SK-N-SH (cell line): ENCODE measurements around the gene CDC42EP4. TPM values are rescaled to one million over a fixed set of nuclear protein-coding genes. Genes with fewer than 3 reads are reported as not detected.

Experiments
- CTCF ChIA-PET: fragments of 300-600, 350-600 bp; formaldehyde crosslinking; extraction: SDS; loops from one replicate; lab custom pipeline; 2021; lab: Yijun Ruan, JAX
- POLR2A ChIA-PET: fragments of 350-600 bp; sonication (Branson Sonifier 250); formaldehyde crosslinking; extraction: SDS; loops from one replicate; lab custom pipeline; 2020; ENCODE audit warnings: antibody characterized with exemption, inconsistent platforms; lab: Yijun Ruan, JAX
- DNase-seq: peaks from one replicate; pipeline ENCODE4 v3.0.0; 2012
- H2AFZ ChIP-seq: fragments of 200-600 bp; sonication (generic); 2 replicates; pipeline ENCODE4 v1.8.1; 2016; ENCODE audit warnings: antibody characterized with exemption, mild to moderate bottlenecking, low read depth
- H3F3A ChIP-seq: fragments of 200-600 bp; sonication (generic); replicated peaks from 2 replicates; pipeline ENCODE3; 2016; ENCODE audit warnings: antibody characterized with exemption, mild to moderate bottlenecking; ENCODE audit not compliant: insufficient read depth
- H3K27ac ChIP-seq, 2 experiments: fragments of 200-500 bp in 1 of 2; fragments of 200-600 bp in 1 of 2; sonication (Bioruptor generic) in 1 of 2; sonication (generic), shearing (Covaris generic) in 1 of 2; 2 replicates each; pipeline versions ENCODE4 v1.5.1 to v1.6.1; 2014 to 2016; ENCODE audit warnings: low read depth in 2 of 2, inconsistent platforms in 1 of 2, low read length in 1 of 2, mild to moderate bottlenecking in 1 of 2, mixed read lengths in 1 of 2
- H3K27me3 ChIP-seq: fragments of 200-600 bp; sonication (generic), shearing (Covaris generic); 2 replicates; pipeline ENCODE4 v1.6.1; 2016; ENCODE audit warnings: mixed run types; ENCODE audit not compliant: insufficient read depth
- H3K36me3 ChIP-seq, 2 experiments: fragments of 200-500 bp in 1 of 2; fragments of 200-600 bp in 1 of 2; sonication (Bioruptor generic) in 1 of 2; sonication (generic) in 1 of 2; replicated peaks in 1 of 2; 2 replicates each; pipeline versions ENCODE3 to v1.5.1; 2014 to 2016; ENCODE audit warnings: low read length in 1 of 2, mild to moderate bottlenecking in 1 of 2; ENCODE audit not compliant: insufficient read depth in 2 of 2, control insufficient read depth in 1 of 2
- H3K4me1 ChIP-seq, 2 experiments: fragments of 200-500 bp in 1 of 2; fragments of 200-600 bp in 1 of 2; sonication (Bioruptor generic) in 1 of 2; sonication (generic), shearing (Covaris generic) in 1 of 2; 2 replicates each; pipeline versions ENCODE4 v1.5.1 to v1.6.1; 2014 to 2016; ENCODE audit warnings: low read depth in 1 of 2, low read length in 1 of 2, mixed run types in 1 of 2; ENCODE audit not compliant: insufficient read depth in 2 of 2, control insufficient read depth in 1 of 2
- H3K4me2 ChIP-seq: fragments of 200-600 bp; sonication (generic), shearing (Covaris generic); 2 replicates; pipeline ENCODE4 v1.6.1; 2017; ENCODE audit warnings: mixed run types
- H3K4me3 ChIP-seq, 2 experiments: fragments of 200-500 bp in 1 of 2; fragments of 200-600 bp in 1 of 2; sonication (Bioruptor generic) in 1 of 2; sonication (generic), shearing (Covaris generic) in 1 of 2; 2 replicates each; pipeline versions ENCODE4 v1.5.1 to v1.8.1; 2014 to 2016; ENCODE audit warnings: low read depth in 2 of 2, inconsistent platforms in 1 of 2, low read length in 1 of 2, mild to moderate bottlenecking in 1 of 2, mixed read lengths in 1 of 2, moderate library complexity in 1 of 2
- H3K79me2 ChIP-seq: fragments of 200-600 bp; sonication (generic); 2 replicates; pipeline ENCODE4 v1.8.1; 2017; ENCODE audit warnings: mild to moderate bottlenecking; ENCODE audit not compliant: insufficient read depth
- H3K9ac ChIP-seq: fragments of 200-600 bp; sonication (generic); 2 replicates; pipeline ENCODE4 v1.6.1; 2017; ENCODE audit warnings: mixed run types
- H3K9me2 ChIP-seq: fragments of 200-600 bp; sonication (generic); 2 replicates; pipeline ENCODE4 v1.6.1; 2017; ENCODE audit warnings: mixed run types
- H3K9me3 ChIP-seq: fragments of 200-600 bp; sonication (generic); 2 replicates; pipeline ENCODE4 v1.6.1; 2017; ENCODE audit warnings: mixed run types, mild to moderate bottlenecking, moderate library complexity
- H4K20me1 ChIP-seq: fragments of 200-600 bp; sonication (generic); 2 replicates; pipeline ENCODE4 v1.6.1; 2017; ENCODE audit warnings: mild to moderate bottlenecking, mixed run types; ENCODE audit not compliant: insufficient read depth
- CHD2 ChIP-seq: fragments of 150-350 bp; IDR thresholded peaks from 2 replicates; pipeline ENCODE4 v1.6.1; 2018; ENCODE audit warnings: low read length; ENCODE audit not compliant: partially characterized antibody
- EP300 ChIP-seq, 2 experiments: IDR thresholded peaks; 2 replicates each; pipeline versions ENCODE4 v1.4.0 to v1.6.1; 2012; ENCODE audit warnings: borderline replicate concordance in 1 of 2, low read depth in 1 of 2, low read length in 1 of 2
- GATA2 ChIP-seq: sonication (generic); formaldehyde crosslinking; IDR thresholded peaks from 2 replicates; pipeline ENCODE4 v1.5.0; 2020; ENCODE audit warnings: mild to moderate bottlenecking, missing genetic modification reagents
- IRF3 ChIP-seq: fragments of 150-350 bp; IDR thresholded peaks from 2 replicates; pipeline ENCODE4 v1.6.1; 2016; ENCODE audit warnings: mild to moderate bottlenecking, low read depth, low read length
- NFIC ChIP-seq: IDR thresholded peaks from 2 replicates; pipeline ENCODE4 v1.4.0; 2012; ENCODE audit warnings: borderline replicate concordance
- NRF1 ChIP-seq: IDR thresholded peaks from 2 replicates; pipeline ENCODE4 v1.6.1; 2012; ENCODE audit warnings: low read depth, mild to moderate bottlenecking, low read length
- REST ChIP-seq: IDR thresholded peaks from 2 replicates; pipeline ENCODE4 v1.6.1; 2012; ENCODE audit warnings: mild to moderate bottlenecking, low read depth, low read length, moderate library complexity
- RFX5 ChIP-seq: IDR thresholded peaks from 2 replicates; pipeline ENCODE4 v1.6.1; 2012; ENCODE audit warnings: mild to moderate bottlenecking, improper control_type of control experiment, low read length
- RXRA ChIP-seq: IDR thresholded peaks from 2 replicates; pipeline ENCODE4 v1.4.0; 2012; ENCODE audit warnings: low read depth, mild to moderate bottlenecking, borderline replicate concordance
- ZBTB33 ChIP-seq: IDR thresholded peaks from 2 replicates; pipeline ENCODE4 v1.4.0; 2012; ENCODE audit warnings: low read depth, borderline replicate concordance
- WGBS: methylation state at CpG from one replicate; pipeline ENCODE4 v1.1.6; 2017; ENCODE audit warnings: low lambda C conversion rate; 5-methylcytosine and 5-hydroxymethylcytosine counted together
- polyA plus RNA-seq, 3 experiments: library from polyadenylated mRNA; depleted of rRNA; stranded (reverse); fragments of >200 nt; gene quantifications; 2 replicates each; pipeline ENCODE4 v1.2.3, GENCODE V29; 2012

CDC42EP4 gene
- polyA plus RNA-seq, 1 of the 3 experiments (the other 2 are of a cell fraction): 28.3 TPM

- peak; percentile 59 for TF ChIP-seq NFIC
- 0 out of 2 replicates have a peak, but pooled peaks have one; percentile 2 for TF ChIP-seq REST
Observed at GRCh38 chr17:73304971-73305812, 6.6 kb downstream of the CDC42EP4 start (continued).

- H3F3A ChIP-seq: peaks cover 57% of the 10 kb centered on the region
- peaks cover 68 to 85% of the 10 kb centered on the region in 2 experiments for H3K4me1 ChIP-seq
- POLR2A ChIA-PET: no interaction called here
- H3K27ac ChIP-seq: peak overlapping the region in 1 of 2 experiments; percentile 96; a peak in 3 of 4 replicates
- no peaks in the 10 kb centered on the region for H3K9me3 ChIP-seq
- H3K4me2 ChIP-seq: peak overlapping the region; percentile 98
- peaks cover 100% of the 10 kb centered on the region for H3K79me2 ChIP-seq
- 74% methylated on average over 8 of the region's 8 CpGs for WGBS
- no peaks in the 10 kb centered on the region for H3K27me3 ChIP-seq
- TF ChIP-seq RFX5 (no peak), CHD2 (no peak), ZBTB33 (no peak), GATA2 (CRISPR knock-in tag) (no peak), EP300 (IDR thresholded peaks at IDR 0.05; ENCODE audit: borderline replicate concordance in 1 of 2, low read depth in 1 of 2, low read length in 1 of 2) (no peak), NRF1 (no peak), IRF3 (no peak), RXRA (no peak)
- TF ChIP-seq, all 33 proteins: peak for 0
- H2AFZ ChIP-seq: peak overlapping the region; percentile 25; the same call in 1 of the 2 replicates
- DNase-seq: no peak
- peaks cover 32% of the 10 kb centered on the region for H4K20me1 ChIP-seq
- peak overlapping the region in 1 of 2 experiments; percentile 63; a peak in 1 of 4 replicates for H3K4me3 ChIP-seq
- no peaks in the 10 kb centered on the region for H3K9me2 ChIP-seq
- CTCF ChIA-PET: interaction anchor here (0.5 to 4.3 kb wide), 4 partner anchors 49 to 577 kb away, joined by 3 to 20 read pairs (median 7); no protein-coding TSS in a partner anchor
- H3K36me3 ChIP-seq: peaks cover 0 to 8% of the 10 kb centered on the region in 2 experiments
- H3K9ac ChIP-seq: peak overlapping the region; percentile 66; the same call in 1 of the 2 replicates
Observed at GRCh38 chr17:73304438-73304837, 7.4 kb downstream of the CDC42EP4 start.
